HEK293T (cell line): ENCODE data around the gene TRIM15.

Source experiments
- ARNT ChIP-seq: fragments of 450-650 bp; IDR thresholded peaks from 2 replicates; pipeline ENCODE4 v1.6.1; 2017; ENCODE audit warnings: mild to moderate bottlenecking
- BHLHE40 ChIP-seq: fragments of 450-650 bp; IDR thresholded peaks from 2 replicates; pipeline ENCODE4 v1.6.1; 2016; ENCODE audit warnings: mild to moderate bottlenecking, moderate library complexity, borderline replicate concordance
- CTBP1 ChIP-seq: fragments of 450-650 bp; IDR thresholded peaks from 2 replicates; pipeline ENCODE4 v1.6.1; 2016; ENCODE audit warnings: borderline replicate concordance
- ELF4 ChIP-seq: fragments of 450-650 bp; IDR thresholded peaks from 2 replicates; pipeline ENCODE4 v1.6.1; 2017; ENCODE audit warnings: antibody characterized with exemption
- FOXA1 ChIP-seq: fragments of 450-650 bp; IDR thresholded peaks from 2 replicates; pipeline ENCODE4 v1.6.1; 2016; ENCODE audit warnings: mild to moderate bottlenecking
- FOXK2 ChIP-seq: fragments of 450-650 bp; IDR thresholded peaks from 2 replicates; pipeline ENCODE4 v1.6.1; 2016; ENCODE audit warnings: mild to moderate bottlenecking
- FOXM1 ChIP-seq: fragments of 450-650 bp; IDR thresholded peaks from 2 replicates; pipeline ENCODE4 v1.6.1; 2017; ENCODE audit warnings: mild to moderate bottlenecking, borderline replicate concordance
- LEF1 ChIP-seq: fragments of 450-650 bp; IDR thresholded peaks from 2 replicates; pipeline ENCODE4 v1.6.1; 2017; ENCODE audit warnings: mild to moderate bottlenecking, borderline replicate concordance
- NFRKB ChIP-seq: fragments of 450-650 bp; IDR thresholded peaks from 2 replicates; pipeline ENCODE4 v1.6.1; 2016; ENCODE audit warnings: mild to moderate bottlenecking, moderate library complexity
- SP1 ChIP-seq: fragments of 450-650 bp; IDR thresholded peaks from 2 replicates; pipeline ENCODE4 v1.6.1; 2017
- SUZ12 ChIP-seq: fragments of 450-650 bp; IDR thresholded peaks from 2 replicates; pipeline ENCODE4 v1.6.1; 2016; ENCODE audit warnings: mild to moderate bottlenecking
- TARDBP ChIP-seq: fragments of 450-650 bp; IDR thresholded peaks from 2 replicates; pipeline ENCODE4 v1.6.1; 2016
- ZNF384 ChIP-seq: fragments of 450-650 bp; IDR thresholded peaks from 2 replicates; pipeline ENCODE4 v1.6.1; 2016

- no peak for TF ChIP-seq ZNF384
- TF ChIP-seq FOXM1 = no peak
- no peak for TF ChIP-seq BHLHE40
- TF ChIP-seq FOXA1 = no peak
- no peak for TF ChIP-seq FOXK2
- no peak for TF ChIP-seq ARNT
- TF ChIP-seq SP1 = no peak
- no peak for TF ChIP-seq TARDBP
- TF ChIP-seq ELF4 = no peak
- TF ChIP-seq CTBP1 = no peak
- TF ChIP-seq SUZ12 = no peak
- no peak for TF ChIP-seq LEF1
- no peak for TF ChIP-seq NFRKB
Measured at GRCh38 chr6:30184417-30185031, 21.2 kb downstream of the TRIM15 start.
